Measurements from ENCODE around the gene CLDN10.
A peak's percentile ranks its signal among the peaks of the same experiment; 100 is the strongest.

The CLDN10 gene

GRCh38 chr13:95568131-95568530 is 15.6 kb downstream of the CLDN10 start:
- no peaks in the 10 kb centered on the region for H3K36me3 ChIP-seq (ENCODE audit: low read depth)
- DNase-seq (ENCODE audit: low spot score): no peak
- ATAC-seq (ENCODE audit: low read depth): no peak

DNA sequence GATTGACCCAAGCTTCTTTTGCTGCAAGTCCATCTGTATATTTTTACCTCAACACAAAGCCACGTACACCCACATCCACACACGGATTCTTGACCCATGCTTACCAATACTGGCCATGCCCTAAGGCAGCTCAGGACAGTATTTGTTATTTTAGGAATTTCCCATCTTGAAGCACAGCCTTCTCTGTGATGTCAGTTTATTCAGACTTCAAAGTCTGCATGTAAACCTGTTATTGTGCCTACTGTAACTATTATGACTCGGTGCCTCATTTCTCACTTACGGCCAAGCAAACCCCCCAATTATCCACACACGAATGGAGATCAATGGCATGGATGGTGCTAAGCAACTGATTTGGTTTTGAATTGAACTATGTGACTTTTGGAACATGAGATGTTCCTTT is 17.5 kb downstream of the CLDN10 start:
- Histone ChIP-seq H3K4me3 (ENCODE audit: severe bottlenecking) (no peak overlapping the region), H3K27me3 (ENCODE audit: insufficient read depth, poor library complexity, severe bottlenecking) (no peaks in the 10 kb centered on the region), H3K27ac (ENCODE audit: poor library complexity, severe bottlenecking) (no peak overlapping the region), H3K4me1 (ENCODE audit: insufficient read depth, poor library complexity, severe bottlenecking) (peaks cover 19% of the 10 kb centered on the region), H3K36me3 (ENCODE audit: low read depth) (no peaks in the 10 kb centered on the region), H3K9me3 (ENCODE audit: severe bottlenecking) (no peaks in the 10 kb centered on the region)
- ATAC-seq (ENCODE audit: low read depth) (no peak), DNase-seq (ENCODE audit: low spot score) (no peak)
- no peak for TF ChIP-seq CTCF (IDR thresholded peaks at IDR 0.05; ENCODE audit: poor library complexity, severe bottlenecking)

More at GRCh38 chr13:95568131-95568530, 15.6 kb downstream of the CLDN10 start:
- Histone ChIP-seq H3K4me3 (ENCODE audit: severe bottlenecking) (no peak overlapping the region), H3K27me3 (ENCODE audit: insufficient read depth, poor library complexity, severe bottlenecking) (no peaks in the 10 kb centered on the region), H3K4me1 (ENCODE audit: insufficient read depth, poor library complexity, severe bottlenecking) (peaks cover 17% of the 10 kb centered on the region), H3K27ac (ENCODE audit: poor library complexity, severe bottlenecking) (no peak overlapping the region), H3K9me3 (ENCODE audit: severe bottlenecking) (no peaks in the 10 kb centered on the region)
- no peak for TF ChIP-seq CTCF (IDR thresholded peaks at IDR 0.05; ENCODE audit: poor library complexity, severe bottlenecking)

- H3K36me3 ChIP-seq (ENCODE audit: low read depth): no peaks in the 10 kb centered on the region
- peaks cover 16% of the 10 kb centered on the region for H3K4me1 ChIP-seq (ENCODE audit: insufficient read depth, poor library complexity, severe bottlenecking)
- ATAC-seq (ENCODE audit: low read depth) (no peak), DNase-seq (ENCODE audit: low spot score) (no peak)
- H3K9me3 ChIP-seq (ENCODE audit: severe bottlenecking): no peaks in the 10 kb centered on the region
- no peak overlapping the region for H3K27ac ChIP-seq (ENCODE audit: poor library complexity, severe bottlenecking)
- no peaks in the 10 kb centered on the region for H3K27me3 ChIP-seq (ENCODE audit: insufficient read depth, poor library complexity, severe bottlenecking)
- no peak for TF ChIP-seq CTCF (IDR thresholded peaks at IDR 0.05; ENCODE audit: poor library complexity, severe bottlenecking)
- H3K4me3 ChIP-seq (ENCODE audit: severe bottlenecking): no peak overlapping the region
These were observed 19.4 kb downstream of the CLDN10 start for GRCh38 chr13:95571941-95572340.

DNA sequence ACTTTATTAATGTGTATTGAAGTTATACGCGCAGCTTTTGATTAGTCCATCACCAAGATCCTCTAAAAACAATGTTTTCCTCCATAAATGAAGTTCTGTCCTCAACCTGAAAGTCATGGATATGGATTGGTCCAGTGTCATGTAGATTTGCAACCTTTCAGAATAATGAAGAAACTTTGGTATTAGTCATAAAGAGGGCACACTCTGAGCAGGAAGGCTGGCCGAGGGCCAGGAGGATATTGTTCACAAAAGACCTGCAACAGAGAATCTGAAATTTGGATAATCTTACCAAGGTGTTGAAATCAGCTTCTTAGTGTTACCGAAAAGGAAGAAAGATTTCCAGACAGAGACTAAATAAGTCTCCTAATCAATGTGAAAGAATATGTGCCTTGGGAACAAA is 20.7 kb downstream of the CLDN10 start:
- TF ChIP-seq CTCF (IDR thresholded peaks at IDR 0.05; ENCODE audit: poor library complexity, severe bottlenecking): no peak
- ATAC-seq (ENCODE audit: low read depth) (peak; percentile 87), DNase-seq (ENCODE audit: low spot score) (peak; percentile 86)
- Histone ChIP-seq H3K4me3 (ENCODE audit: severe bottlenecking) (no peak overlapping the region), H3K27ac (ENCODE audit: poor library complexity, severe bottlenecking) (no peak overlapping the region), H3K9me3 (ENCODE audit: severe bottlenecking) (no peaks in the 10 kb centered on the region), H3K4me1 (ENCODE audit: insufficient read depth, poor library complexity, severe bottlenecking) (peaks cover 16% of the 10 kb centered on the region), H3K36me3 (ENCODE audit: low read depth) (peaks cover 2% of the 10 kb centered on the region; the same call in 1 of the 2 replicates), H3K27me3 (ENCODE audit: insufficient read depth, poor library complexity, severe bottlenecking) (no peaks in the 10 kb centered on the region)

DNA sequence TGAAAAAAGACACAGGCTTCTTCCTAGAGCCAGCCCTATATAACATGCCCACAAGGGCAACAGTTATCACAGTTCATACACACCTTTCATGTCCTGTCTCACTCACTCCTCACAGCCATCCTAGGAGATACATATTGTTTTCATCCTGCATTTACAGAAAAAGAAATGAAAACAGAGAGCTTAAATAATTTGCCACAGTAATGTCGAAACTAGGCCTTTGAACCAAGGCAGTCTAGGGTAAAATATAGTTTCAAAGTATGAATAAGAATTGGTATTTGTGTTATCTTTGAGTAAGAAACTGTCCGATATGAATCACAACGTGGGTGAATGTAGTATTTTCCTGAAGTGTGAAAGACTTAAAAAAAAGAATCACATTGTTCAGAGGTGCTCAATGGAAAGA is 26.8 kb downstream of the CLDN10 start:
- Histone ChIP-seq H3K36me3 (ENCODE audit: low read depth) (peaks cover 47% of the 10 kb centered on the region), H3K9me3 (ENCODE audit: severe bottlenecking) (no peaks in the 10 kb centered on the region), H3K27me3 (ENCODE audit: insufficient read depth, poor library complexity, severe bottlenecking) (no peaks in the 10 kb centered on the region), H3K4me1 (ENCODE audit: insufficient read depth, poor library complexity, severe bottlenecking) (no peaks in the 10 kb centered on the region), H3K27ac (ENCODE audit: poor library complexity, severe bottlenecking) (no peak overlapping the region), H3K4me3 (ENCODE audit: severe bottlenecking) (no peak overlapping the region)
- DNase-seq (ENCODE audit: low spot score) (no peak), ATAC-seq (ENCODE audit: low read depth) (no peak)
- TF ChIP-seq CTCF (IDR thresholded peaks at IDR 0.05; ENCODE audit: poor library complexity, severe bottlenecking): no peak

Measured in RWPE2 (cell line).